Endothelial cell of umbilical vein (primary cell): ENCODE results near the gene SCN9A. TPM values are rescaled to one million over a fixed set of nuclear protein-coding genes. Genes with fewer than 3 reads are reported as not detected.
"Not testable (repeated sequence)": the region's sequence is repeated elsewhere in the genome, so short reads cannot be mapped to it uniquely, and the experiment has no call there.

ENCODE experiments used
- BruUV-seq: library from RNA; stranded (reverse); fragments of 400-500 nt; replicated peaks from 2 replicates; lab custom pipeline; 2021; lab: Mats Ljungman, UMichigan
- CTCF ChIA-PET: fragments of 300-600, 350-600 bp; sonication (Branson Sonifier 250); formaldehyde crosslinking; loops from one replicate; lab custom pipeline; 2021; ENCODE audit warnings: antibody characterized with exemption, inconsistent platforms; lab: Charles Lee
- POLR2A ChIA-PET: fragments of 300-600, 350-600 bp; sonication (Branson Sonifier 250); formaldehyde crosslinking; loops from one replicate; lab custom pipeline; 2021; ENCODE audit warnings: antibody characterized with exemption, inconsistent platforms; lab: Charles Lee
- DNase-seq: peaks from one replicate; pipeline ENCODE4 v3.0.0-alpha.2; 2011; ENCODE audit warnings: low read depth, low spot score
- FAIRE-seq: peaks from 2 replicates; lab custom pipeline; 2011; peaks lifted over from hg19 to GRCh38; lab: Jason Lieb, UNC
- H2AFZ ChIP-seq: 2 replicates; pipeline ENCODE4 v1.6.0; 2012; ENCODE audit warnings: low read depth, low read length, control low read depth, inconsistent platforms
- H3K27ac ChIP-seq: 2 replicates; pipeline ENCODE4 v1.5.1; 2011; ENCODE audit warnings: low read depth, mild to moderate bottlenecking, control low read depth, low read length, moderate library complexity; ENCODE audit not compliant: insufficient read depth
- H3K27me3 ChIP-seq, 2 experiments: 2 replicates each; pipeline versions ENCODE4 v1.6.0 to v1.6.1; 2011; ENCODE audit warnings: low read length in 2 of 2, mixed read lengths in 1 of 2; ENCODE audit not compliant: control insufficient read depth in 2 of 2, insufficient read depth in 2 of 2
- H3K36me3 ChIP-seq, 2 experiments: 2 replicates in 1 of 2; 3 replicates in 1 of 2; pipeline ENCODE4 v1.5.1; 2011; ENCODE audit warnings: low read length in 2 of 2, mild to moderate bottlenecking in 1 of 2, moderate library complexity in 1 of 2; ENCODE audit not compliant: control insufficient read depth in 2 of 2, insufficient read depth in 2 of 2; ENCODE audit errors: extremely low read depth in 1 of 2
- H3K4me1 ChIP-seq: 3 replicates; pipeline ENCODE4 v1.5.1; 2011; ENCODE audit warnings: mild to moderate bottlenecking, low read length; ENCODE audit not compliant: control insufficient read depth, insufficient read depth; ENCODE audit errors: extremely low read depth
- H3K4me2 ChIP-seq: 2 replicates; pipeline ENCODE4 v1.6.1; 2011; ENCODE audit warnings: low read length, control low read depth, mixed read lengths; ENCODE audit not compliant: insufficient read depth
- H3K4me3 ChIP-seq, 3 experiments: fragments of 200-600 bp in 1 of 3; sonication (generic), shearing (Covaris generic) in 1 of 3; replicated peaks in 1 of 3; 2 replicates each; pipeline ENCODE4 v1.5.1; 2011 to 2016; ENCODE audit warnings: control low read depth in 3 of 3, low read length in 3 of 3, mild to moderate bottlenecking in 2 of 3, inconsistent platforms in 1 of 3, low read depth in 1 of 3, moderate library complexity in 1 of 3; ENCODE audit not compliant: insufficient read depth in 1 of 3
- H3K79me2 ChIP-seq: 2 replicates; pipeline ENCODE4 v1.6.0; 2012; ENCODE audit warnings: low read length, inconsistent platforms; ENCODE audit not compliant: control insufficient read depth, insufficient read depth
- H3K9ac ChIP-seq: replicated peaks from 2 replicates; pipeline ENCODE3; 2011; ENCODE audit warnings: low read length, control low read depth; ENCODE audit not compliant: insufficient read depth; ENCODE audit errors: extremely low read depth
- H3K9me1 ChIP-seq: replicated peaks from 3 replicates; pipeline ENCODE4 v1.6.0; 2011; ENCODE audit warnings: mild to moderate bottlenecking, low read length; ENCODE audit not compliant: control insufficient read depth, insufficient read depth; ENCODE audit errors: extremely low read depth
- H3K9me3 ChIP-seq: replicated peaks from 2 replicates; pipeline ENCODE4 v1.5.1; 2012; ENCODE audit warnings: low read length, inconsistent platforms; ENCODE audit not compliant: control insufficient read depth, insufficient read depth
- H4K20me1 ChIP-seq: replicated peaks from 2 replicates; pipeline ENCODE3; 2011; ENCODE audit warnings: mild to moderate bottlenecking, low read length; ENCODE audit not compliant: control insufficient read depth, insufficient read depth; ENCODE audit errors: extremely low read depth
- EZH2 ChIP-seq: IDR thresholded peaks from 2 replicates; pipeline ENCODE4 v1.6.1; 2012; ENCODE audit warnings: borderline replicate concordance, low read depth, mild to moderate bottlenecking, moderate library complexity, low read length, inconsistent platforms; ENCODE audit not compliant: severe bottlenecking
- FOS ChIP-seq: IDR thresholded peaks from 2 replicates; pipeline ENCODE4 v1.6.1; 2011; ENCODE audit warnings: mild to moderate bottlenecking, low read length, moderate library complexity, borderline replicate concordance; ENCODE audit not compliant: insufficient read depth
- GATA2 ChIP-seq: IDR thresholded peaks from 2 replicates; pipeline ENCODE4 v1.7.0; 2011; ENCODE audit warnings: low read depth, mild to moderate bottlenecking, moderate library complexity, mixed read lengths, low read length; ENCODE audit not compliant: insufficient read length, insufficient read depth
- JUN ChIP-seq: IDR thresholded peaks from 2 replicates; pipeline ENCODE4 v1.6.1; 2011; ENCODE audit warnings: borderline replicate concordance, low read depth; ENCODE audit not compliant: insufficient read length, insufficient read depth
- MYC ChIP-seq: IDR thresholded peaks from one replicate; pipeline ENCODE4 v1.6.1; 2011; ENCODE audit warnings: mild to moderate bottlenecking, low read depth, low read length
- POLR2A ChIP-seq: IDR thresholded peaks from 2 replicates; pipeline ENCODE4 v1.6.1; 2012; ENCODE audit warnings: low read depth, mild to moderate bottlenecking, control low read depth, low read length
- dilution Hi-C: fragments of 300-500 bp; cut with MboI; formaldehyde crosslinking; loops from one replicate; pipeline ENCODE4 v1.15.0; 2019; ENCODE audit warnings: low sequenced_read_pairs; ENCODE audit not compliant: extremely low pct_ligation_motif_present
- intact Hi-C: fragments of 100-400 bp; cut with micrococcal nuclease; formaldehyde crosslinking; loops from one replicate; pipeline ENCODE4 v1.10.0; 2022
- polyA plus RNA-seq, 4 experiments: library from polyadenylated mRNA; depleted of rRNA in 3 of 4; stranded (reverse) in 3 of 4; unstranded in 1 of 4; fragments of >200 nt; gene quantifications; 2 replicates each; pipeline versions ENCODE4 v1.2.1 to v1.2.3, GENCODE V29; 2011 to 2012; ENCODE audit warnings: missing spikeins in 1 of 4
- total RNA-seq: library from RNA; stranded (reverse); gene quantifications from 2 replicates; pipeline ENCODE4 v1.2.3, GENCODE V29; 2021

SCN9A gene
- total and polyA plus RNA-seq, 2 donors (not counting 3 experiments of a cell fraction or from before 2014, with no cell fraction given): 0.88 to 1.6 TPM

DNA sequence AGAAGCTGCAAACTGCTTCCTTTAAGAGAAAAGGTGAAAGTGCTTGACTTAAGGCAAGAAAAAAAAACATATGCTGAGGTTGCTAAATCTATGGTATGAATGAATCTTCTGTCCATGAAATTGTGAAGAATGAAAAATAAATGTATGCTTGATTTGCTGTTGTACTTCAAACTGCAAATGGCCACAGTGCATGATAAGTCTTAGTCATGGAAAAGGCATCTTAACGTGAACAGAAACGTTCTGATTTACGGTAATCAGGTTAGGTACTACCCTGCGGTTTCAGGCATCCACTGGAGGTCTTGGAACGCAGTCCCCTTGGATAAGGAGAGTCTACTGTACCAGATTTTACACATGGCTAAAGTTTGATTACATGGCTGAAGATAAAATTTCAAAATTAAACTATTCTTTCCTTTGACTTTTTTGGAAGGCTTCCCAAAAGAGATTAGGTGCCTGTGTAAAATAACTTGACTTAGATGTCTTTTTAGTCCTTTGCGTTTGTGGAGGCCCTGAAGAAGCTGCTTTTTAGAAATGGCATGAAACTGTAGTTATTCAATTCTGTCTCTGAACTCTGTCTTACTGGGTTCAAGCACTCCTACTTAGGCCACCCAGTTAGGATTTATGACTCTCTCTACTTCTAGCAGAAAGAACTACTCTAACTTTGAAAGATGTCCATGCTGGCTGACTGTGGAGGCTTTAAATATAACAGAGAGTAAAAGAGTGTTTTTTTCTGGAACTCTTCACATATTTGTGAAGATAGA, 35.9 kb upstream of the SCN9A start:
- ChIA-PET CTCF (interaction anchor here (0.9 to 1.6 kb wide), 6 partner anchors 8 to 232 kb away, joined by 3 to 11 read pairs (median 4); no protein-coding TSS in a partner anchor), POLR2A (no interaction called here)
- Histone ChIP-seq H3K9me1 (no peaks in the 10 kb centered on the region), H3K4me1 (no peaks in the 10 kb centered on the region), H2AFZ (no peak overlapping the region), H3K27ac (no peak overlapping the region), H3K27me3 (no peaks in the 10 kb centered on the region), H3K4me3 (no peak overlapping the region), H3K4me2 (no peak overlapping the region), H3K36me3 (no peaks in the 10 kb centered on the region), H4K20me1 (no peaks in the 10 kb centered on the region), H3K9me3 (no peaks in the 10 kb centered on the region), H3K79me2 (no peaks in the 10 kb centered on the region), H3K9ac (no peak overlapping the region)
- DNase-seq (no peak), FAIRE-seq (no peak)
- TF ChIP-seq EZH2 (no peak), JUN (no peak), FOS (no peak), MYC (no peak)
- no TSS peak for BruUV-seq
- dilution Hi-C loops (no loop called here), intact Hi-C loops (loop anchor here (2.0 kb wide), 1 partner anchor 23 kb away; no protein-coding TSS in a partner anchor)

DNA sequence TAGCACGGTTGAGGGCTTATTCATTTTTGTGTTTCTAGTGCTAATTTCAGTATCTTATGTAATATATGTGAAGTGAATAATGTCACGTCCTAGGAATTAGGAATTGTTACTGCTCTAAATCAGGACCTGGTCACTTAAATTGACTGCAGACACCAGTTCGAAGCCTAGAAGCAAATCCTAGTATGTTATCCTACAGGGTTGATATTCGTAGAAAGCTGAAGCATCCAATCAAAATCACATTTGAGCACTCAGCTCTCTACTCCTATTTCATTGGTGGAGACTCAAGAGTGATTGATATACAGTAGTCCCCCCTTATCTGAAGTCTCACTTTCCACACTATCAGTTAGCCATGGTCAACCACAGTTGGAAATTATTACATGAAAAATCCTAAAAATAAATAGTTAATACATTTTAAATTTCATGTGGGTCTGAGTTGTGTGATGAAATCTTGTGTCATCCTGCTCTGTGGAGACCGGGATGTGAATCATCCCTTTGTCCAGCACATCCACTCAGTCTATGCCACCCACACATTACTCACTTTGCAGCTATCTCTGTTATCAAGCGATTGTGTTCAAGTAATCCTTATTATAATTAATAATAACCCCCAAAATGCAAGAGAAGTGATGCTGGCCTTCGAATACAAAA, 35.2 kb upstream of the SCN9A start:
- peak; percentile 59 for FAIRE-seq
- Histone ChIP-seq H3K36me3 (no peaks in the 10 kb centered on the region), H3K27ac (no peak overlapping the region), H4K20me1 (no peaks in the 10 kb centered on the region), H3K79me2 (no peaks in the 10 kb centered on the region), H3K4me1 (no peaks in the 10 kb centered on the region), H3K27me3 (no peaks in the 10 kb centered on the region), H2AFZ (peak overlapping the region; percentile 20), H3K4me2 (no peak overlapping the region), H3K4me3 (no peak overlapping the region), H3K9ac (no peak overlapping the region), H3K9me3 (no peaks in the 10 kb centered on the region), H3K9me1 (no peaks in the 10 kb centered on the region)
- peak; percentile 84 for TF ChIP-seq GATA2
- TF ChIP-seq FOS: peak; percentile 97
- TF ChIP-seq POLR2A: no peak
- peak; percentile 42 for TF ChIP-seq JUN
- BruUV-seq: no TSS peak
- ChIA-PET POLR2A (no interaction called here), CTCF (interaction anchor here (0.9 to 1.6 kb wide), 7 partner anchors 8 to 231 kb away, joined by 3 to 11 read pairs (median 4); no protein-coding TSS in a partner anchor)
- DNase-seq: peak; percentile 61
- dilution Hi-C loops (no loop called here), intact Hi-C loops (loop anchor here (2.0 kb wide), 1 partner anchor 22 kb away; no protein-coding TSS in a partner anchor)

DNA sequence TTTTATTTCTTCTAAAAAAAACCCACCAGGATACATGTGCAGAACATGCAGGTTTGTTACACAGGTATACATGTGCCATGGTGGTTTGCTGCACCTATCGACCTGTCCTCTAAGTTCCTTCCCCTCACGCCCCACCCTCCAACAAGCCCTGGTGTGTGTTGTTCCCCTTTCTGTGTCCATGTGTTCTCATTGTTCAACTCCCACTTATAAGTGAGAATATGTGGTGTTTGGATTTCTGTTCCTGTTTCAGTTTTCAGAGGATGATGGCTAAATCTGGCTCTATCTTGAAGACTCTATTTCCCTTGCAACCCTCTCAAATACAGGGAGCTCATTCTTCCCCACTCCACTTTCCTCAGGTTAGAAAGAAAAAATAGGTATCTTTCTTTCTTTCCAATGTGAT, 32.0 kb upstream of the SCN9A start:
- H3K9ac ChIP-seq, H3K79me2 ChIP-seq, POLR2A ChIA-PET, intact Hi-C loops, FAIRE-seq, H3K36me3 ChIP-seq, H3K4me3 ChIP-seq, H3K9me1 ChIP-seq, dilution Hi-C loops, H3K9me3 ChIP-seq, H3K4me2 ChIP-seq, DNase-seq, H3K27ac ChIP-seq, H4K20me1 ChIP-seq, H2AFZ ChIP-seq, H3K4me1 ChIP-seq, BruUV-seq, H3K27me3 ChIP-seq: not testable (repeated sequence)
- CTCF ChIA-PET: interaction anchor here (1.2 to 1.5 kb wide), 2 partner anchors 12 to 47 kb away, joined by 3 to 4 read pairs; no protein-coding TSS in a partner anchor
